ENCODE results near the gene NR2F1-AS1. TPM values are rescaled to one million over a fixed set of nuclear protein-coding genes. Genes with fewer than 3 reads are reported as not detected.

Gene NR2F1-AS1
- total and polyA plus RNA-seq, 2 experiments from 2014 or later: 8.3 to 36.0 TPM

DNA sequence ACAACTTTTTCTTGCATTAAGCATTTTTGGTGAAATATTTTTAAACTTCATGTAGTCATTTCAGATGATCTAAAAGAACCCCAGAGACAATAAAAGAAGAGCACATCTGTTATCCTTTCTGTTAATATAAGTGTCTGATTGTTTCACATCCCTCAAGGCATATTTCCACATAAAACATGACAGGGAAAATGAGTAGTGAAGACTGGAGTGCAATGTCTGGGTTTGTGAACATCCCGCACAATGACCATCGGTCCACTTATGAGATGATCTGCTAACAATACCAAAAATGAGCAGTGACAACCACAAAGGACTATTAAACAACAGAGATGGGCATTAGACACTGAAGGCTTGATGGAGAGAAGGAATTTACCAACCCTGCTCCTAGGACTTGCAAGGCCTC lies 209.1 kb downstream of the NR2F1-AS1 start:
- Histone ChIP-seq H3K9ac (no peak overlapping the region), H3K79me2 (ENCODE audit: insufficient read depth) (no peaks in the 10 kb centered on the region), H3K27me3 (replicated peaks; ENCODE audit: insufficient read depth) (no peaks in the 10 kb centered on the region), H4K20me1 (ENCODE audit: insufficient read depth) (no peaks in the 10 kb centered on the region), H3K4me2 (ENCODE audit: unreplicated experiment) (no peak overlapping the region), H3K9me2 (ENCODE audit: insufficient read depth) (no peaks in the 10 kb centered on the region), H3K36me3 (ENCODE audit: low read depth) (no peaks in the 10 kb centered on the region), H3K4me1 (ENCODE audit: insufficient read depth) (no peaks in the 10 kb centered on the region), H3K27ac (no peak overlapping the region), H3K4me3 (no peak overlapping the region), H3K9me3 (ENCODE audit: low read depth) (no peaks in the 10 kb centered on the region), H3F3A (ENCODE audit: insufficient read depth) (no peaks in the 10 kb centered on the region), H2AFZ (no peak overlapping the region)
- no peak for TF ChIP-seq EZH2phosphoT487 (IDR thresholded peaks at IDR 0.05; ENCODE audit: insufficient read depth, low read depth)
- no peak for TF ChIP-seq EZH2 (IDR thresholded peaks at IDR 0.05; ENCODE audit: insufficient read depth, poor library complexity, severe bottlenecking)
- in situ Hi-C loops (cut with MboI): no loop called here
- DNase-seq: no peak
- WGBS, 2 experiments (ENCODE audit: low coverage in 1 of 2, low lambda C conversion rate in 2 of 2, missing lambda C conversion rate in 2 of 2): 56 to 65% methylated on average over 2 of the region's 2 CpGs

DNA sequence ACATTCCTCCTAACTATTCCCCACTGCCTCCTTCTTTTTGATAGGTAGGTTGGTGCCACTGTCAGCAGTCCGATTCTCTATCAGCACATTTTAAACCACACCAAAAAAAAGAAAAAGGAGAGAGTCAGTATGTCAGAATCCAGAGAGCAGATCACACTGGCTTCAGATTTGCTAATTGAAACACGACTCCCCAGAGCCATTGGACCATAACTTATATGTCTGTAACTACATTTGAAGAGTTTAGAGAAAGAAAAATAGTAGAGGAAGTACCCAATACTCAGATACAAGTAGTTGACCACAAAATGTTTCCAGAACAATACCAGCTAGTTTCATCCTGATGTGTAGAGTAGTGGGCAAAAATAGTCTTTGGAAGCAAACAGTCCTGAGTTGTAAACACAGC lies 216.6 kb downstream of the NR2F1-AS1 start:
- DNase-seq: no peak
- Histone ChIP-seq H2AFZ (no peak overlapping the region), H3F3A (ENCODE audit: insufficient read depth) (no peaks in the 10 kb centered on the region), H3K79me2 (ENCODE audit: insufficient read depth) (no peaks in the 10 kb centered on the region), H3K4me3 (no peak overlapping the region), H3K4me2 (ENCODE audit: unreplicated experiment) (no peak overlapping the region), H3K9ac (no peak overlapping the region), H3K27ac (no peak overlapping the region), H3K4me1 (ENCODE audit: insufficient read depth) (peaks cover 6% of the 10 kb centered on the region), H3K9me2 (ENCODE audit: insufficient read depth) (no peaks in the 10 kb centered on the region), H3K36me3 (ENCODE audit: low read depth) (no peaks in the 10 kb centered on the region), H4K20me1 (ENCODE audit: insufficient read depth) (no peaks in the 10 kb centered on the region), H3K27me3 (replicated peaks; ENCODE audit: insufficient read depth) (no peaks in the 10 kb centered on the region), H3K9me3 (ENCODE audit: low read depth) (no peaks in the 10 kb centered on the region)
- TF ChIP-seq EZH2phosphoT487 (IDR thresholded peaks at IDR 0.05; ENCODE audit: insufficient read depth, low read depth) (no peak), EZH2 (IDR thresholded peaks at IDR 0.05; ENCODE audit: insufficient read depth, poor library complexity, severe bottlenecking) (no peak)
- 28 to 30% methylated on average over 2 of the region's 2 CpGs for WGBS, 2 experiments (ENCODE audit: low coverage in 1 of 2, low lambda C conversion rate in 2 of 2, missing lambda C conversion rate in 2 of 2)
- in situ Hi-C loops (cut with MboI): no loop called here

- Histone ChIP-seq H3K27me3 (replicated peaks; ENCODE audit: insufficient read depth) (no peaks in the 10 kb centered on the region), H3K36me3 (ENCODE audit: low read depth) (no peaks in the 10 kb centered on the region), H2AFZ (no peak overlapping the region), H3K9me3 (ENCODE audit: low read depth) (no peaks in the 10 kb centered on the region), H3K9me2 (ENCODE audit: insufficient read depth) (no peaks in the 10 kb centered on the region), H4K20me1 (ENCODE audit: insufficient read depth) (no peaks in the 10 kb centered on the region), H3K4me1 (ENCODE audit: insufficient read depth) (peaks cover 12% of the 10 kb centered on the region), H3K27ac (no peak overlapping the region), H3K79me2 (ENCODE audit: insufficient read depth) (no peaks in the 10 kb centered on the region), H3K4me2 (ENCODE audit: unreplicated experiment) (no peak overlapping the region), H3K4me3 (no peak overlapping the region), H3F3A (ENCODE audit: insufficient read depth) (no peaks in the 10 kb centered on the region), H3K9ac (no peak overlapping the region)
- WGBS, 2 experiments (ENCODE audit: low coverage in 1 of 2, low lambda C conversion rate in 2 of 2, missing lambda C conversion rate in 2 of 2): 81 to 84% methylated on average over 5 of the region's 5 CpGs
- in situ Hi-C loops (cut with MboI): no loop called here
- TF ChIP-seq EZH2 (IDR thresholded peaks at IDR 0.05; ENCODE audit: insufficient read depth, poor library complexity, severe bottlenecking) (no peak), EZH2phosphoT487 (IDR thresholded peaks at IDR 0.05; ENCODE audit: insufficient read depth, low read depth) (no peak)
- DNase-seq: no peak
Measured at GRCh38 chr5:93360436-93361088, 220.5 kb downstream of the NR2F1-AS1 start.

GRCh38 chr5:93359960-93360305 lies 221.1 kb downstream of the NR2F1-AS1 start:
- no peak for DNase-seq
- Histone ChIP-seq H3K36me3 (ENCODE audit: low read depth) (no peaks in the 10 kb centered on the region), H3K4me1 (ENCODE audit: insufficient read depth) (peaks cover 12% of the 10 kb centered on the region), H3K9me3 (ENCODE audit: low read depth) (no peaks in the 10 kb centered on the region), H3K9ac (no peak overlapping the region), H3K79me2 (ENCODE audit: insufficient read depth) (no peaks in the 10 kb centered on the region), H4K20me1 (ENCODE audit: insufficient read depth) (no peaks in the 10 kb centered on the region), H3K4me2 (ENCODE audit: unreplicated experiment) (peak overlapping the region; percentile 26), H3K27me3 (replicated peaks; ENCODE audit: insufficient read depth) (no peaks in the 10 kb centered on the region), H3K27ac (no peak overlapping the region), H3K9me2 (ENCODE audit: insufficient read depth) (no peaks in the 10 kb centered on the region), H3K4me3 (no peak overlapping the region), H2AFZ (peak overlapping the region; percentile 74), H3F3A (ENCODE audit: insufficient read depth) (no peaks in the 10 kb centered on the region)
- WGBS, 2 experiments (ENCODE audit: low coverage in 1 of 2, low lambda C conversion rate in 2 of 2, missing lambda C conversion rate in 2 of 2): 57 to 60% methylated on average over 5 of the region's 5 CpGs
- TF ChIP-seq EZH2 (IDR thresholded peaks at IDR 0.05; ENCODE audit: insufficient read depth, poor library complexity, severe bottlenecking) (no peak), EZH2phosphoT487 (IDR thresholded peaks at IDR 0.05; ENCODE audit: insufficient read depth, low read depth) (no peak)
- in situ Hi-C loops (cut with MboI): no loop called here

MicroRNA genes within 50 kb of the gene (microRNA counts, 767-probe panel; counts per million panel counts)
- microRNA hsa-miR-2277-3p: 447 counts per million, percentile 86 among the panel's probes with 10 or more counts
- microRNA hsa-miR-2277-5p: 447 counts per million, percentile 86 among the panel's probes with 10 or more counts

Other genes starting within 250 kb of the NR2F1-AS1 start
- 14.3 and 17.1 TPM in 2 replicates for gene NR2F1, start 2.0 kb upstream of the NR2F1-AS1 start, total RNA-seq (2014; rRNA removed; shearing (Covaris generic))
- gene NR2F1, start 2.0 kb upstream of the NR2F1-AS1 start, polyA plus RNA-seq (2016; fragmentation: Nextera tagmentation; extraction: Ambion mirVana): 4.5 and 5.6 TPM in 2 replicates
- gene POU5F2, start 160.4 kb upstream of the NR2F1-AS1 start, total RNA-seq (2014; rRNA removed; shearing (Covaris generic)): 0.32 and 0.76 TPM in 2 replicates
- 0.08 and 0.16 TPM in 2 replicates for gene POU5F2, start 160.4 kb upstream of the NR2F1-AS1 start, polyA plus RNA-seq (2016; fragmentation: Nextera tagmentation; extraction: Ambion mirVana)